CD4-positive, alpha-beta T cell (primary cell): Measurements from ENCODE around the gene MAPK8IP2. TPM values are rescaled to one million over a fixed set of nuclear protein-coding genes. Genes with fewer than 3 reads are reported as not detected.
"Not testable (repeated sequence)": the region's sequence is repeated elsewhere in the genome, so short reads cannot be mapped to it uniquely, and the experiment has no call there.

ENCODE experiments used
- ATAC-seq: fragments of 200-7000 bp; cut with Tn5 transposase; one replicate; pipeline ENCODE4 v1.10.0; 2022; ENCODE audit warnings: mild to moderate bottlenecking; ENCODE audit not compliant: poor library complexity
- CTCF ChIA-PET: fragments of 350-600 bp; sonication (Branson Sonifier 250); formaldehyde crosslinking; loops from one replicate; lab custom pipeline; 2021; ENCODE audit warnings: antibody characterized with exemption, inconsistent platforms; lab: Charles Lee
- POLR2A ChIA-PET: fragments of 350-600 bp; sonication (Branson Sonifier 250); formaldehyde crosslinking; loops from one replicate; lab custom pipeline; 2021; ENCODE audit warnings: antibody characterized with exemption, inconsistent platforms; lab: Charles Lee
- DNase-seq, 14 experiments: peaks; one replicate each; pipeline ENCODE4 v3.0.0-alpha.2; 2013 to 2020; ENCODE audit warnings: mixed read lengths in 2 of 14
- H3K27ac ChIP-seq, 2 donors: one replicate each; pipeline versions ENCODE4 v1.5.1 to v1.7.0; 2013; ENCODE audit warnings: low read length in 2 of 2, low read depth in 1 of 2, mild to moderate bottlenecking in 1 of 2
- H3K27me3 ChIP-seq, 2 experiments: 1 replicate in 1 of 2; 2 replicates in 1 of 2; pipeline versions ENCODE4 v1.6.1 to v1.7.0; 2013; ENCODE audit warnings: low read length in 2 of 2, control low read depth in 1 of 2, mild to moderate bottlenecking in 1 of 2, moderate library complexity in 1 of 2; ENCODE audit not compliant: insufficient read depth in 2 of 2, control insufficient read depth in 1 of 2
- H3K36me3 ChIP-seq: one replicate; pipeline ENCODE4 v1.6.1; 2013; ENCODE audit warnings: low read length, control low read depth; ENCODE audit not compliant: insufficient read depth
- H3K4me1 ChIP-seq: one replicate; pipeline ENCODE4 v1.6.1; 2013; ENCODE audit warnings: low read length, control low read depth; ENCODE audit not compliant: insufficient read depth
- H3K4me3 ChIP-seq: one replicate; pipeline ENCODE4 v1.5.1; 2013; ENCODE audit warnings: mild to moderate bottlenecking, low read length, moderate library complexity
- H3K9me3 ChIP-seq, 2 experiments: 1 replicate in 1 of 2; 2 replicates in 1 of 2; pipeline versions ENCODE4 v1.6.1 to v1.7.0; 2013; ENCODE audit warnings: low read length in 2 of 2, mild to moderate bottlenecking in 2 of 2, control low read depth in 1 of 2, moderate library complexity in 1 of 2; ENCODE audit not compliant: control insufficient read depth in 1 of 2, insufficient read depth in 1 of 2
- H3K27ac Mint-ChIP-seq: one replicate; pipeline ENCODE4 v1.8.0; 2020; ENCODE audit warnings: mixed read lengths
- H3K27me3 Mint-ChIP-seq: one replicate; pipeline ENCODE4 v1.8.0; 2021; ENCODE audit warnings: mixed read lengths
- H3K36me3 Mint-ChIP-seq: one replicate; pipeline ENCODE4 v1.8.0; 2021; ENCODE audit warnings: low read depth, mixed read lengths
- H3K4me1 Mint-ChIP-seq: one replicate; pipeline ENCODE4 v1.8.0; 2021; ENCODE audit warnings: low read depth, mixed read lengths
- H3K4me3 Mint-ChIP-seq: one replicate; pipeline ENCODE4 v1.8.0; 2020; ENCODE audit warnings: mild to moderate bottlenecking, mixed read lengths
- H3K9me3 Mint-ChIP-seq: one replicate; pipeline ENCODE4 v1.8.0; 2020; ENCODE audit warnings: mixed read lengths
- CTCF ChIP-seq: fragments of 200-600 bp; IDR thresholded peaks from one replicate; pipeline ENCODE4 v1.8.0; 2022; ENCODE audit warnings: antibody characterized with exemption, mild to moderate bottlenecking
- intact Hi-C, 2 experiments: fragments of 100-400 bp; cut with DNase I in 1 of 2; cut with micrococcal nuclease in 1 of 2; formaldehyde crosslinking; loops; one replicate each; pipeline versions ENCODE4 v1.15.1 to v1.9.0; 2023 to 2025; cut with DNase I, micrococcal nuclease
- total RNA-seq, 174 experiments: library from RNA in 2 of 174; stranded (reverse) in 2 of 174; gene quantifications; one replicate each; pipeline ENCODE4 v1.2.3 and lab custom pipeline; 2021 to 2026

The MAPK8IP2 gene
- total RNA-seq, 2 experiments from 2014 or later, result 0.31 to 0.52 TPM

GRCh38 chr22:50633086-50633485 is 32.5 kb downstream of the MAPK8IP2 start:
- Histone ChIP-seq H3K36me3 (no peaks in the 10 kb centered on the region), H3K27me3 (no peaks in the 10 kb centered on the region), H3K4me1 (peaks cover 9% of the 10 kb centered on the region), H3K4me3 (no peak overlapping the region), H3K27ac (no peak overlapping the region), H3K9me3 (no peaks in the 10 kb centered on the region)
- Mint-ChIP-seq H3K4me3 (no peak overlapping the region), H3K36me3 (peaks cover 3% of the 10 kb centered on the region), H3K27ac (no peak overlapping the region), H3K27me3 (no peaks in the 10 kb centered on the region), H3K9me3 (no peaks in the 10 kb centered on the region), H3K4me1 (peaks cover 25% of the 10 kb centered on the region)
- ChIA-PET CTCF (interaction anchor here (1.3 kb wide), 1 partner anchor 13 kb away, joined by 6 read pairs; no protein-coding TSS in a partner anchor), POLR2A (no interaction called here)
- no peak for DNase-seq
- TF ChIP-seq CTCF, result no peak
- no peak for ATAC-seq
- intact Hi-C loops, result no loop called here

DNA sequence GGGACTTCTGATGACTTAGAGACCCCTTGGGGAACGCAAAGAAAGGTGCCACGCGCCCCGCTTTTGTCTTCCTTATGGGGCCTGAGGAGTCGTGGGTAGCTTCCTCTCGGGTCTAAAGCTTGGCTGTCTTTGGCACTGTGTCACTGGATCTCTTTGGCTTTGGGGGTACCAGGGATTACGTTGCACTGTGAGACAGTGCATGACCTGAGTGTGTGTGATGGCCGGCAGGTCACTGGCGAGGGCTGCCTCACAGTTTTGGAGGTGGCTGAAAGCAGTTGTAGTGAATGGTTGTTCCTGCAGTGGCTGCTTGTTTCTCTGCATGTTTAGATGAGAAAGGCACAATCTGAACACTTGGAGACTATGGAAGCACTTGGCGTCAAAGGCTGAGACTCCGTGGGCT is 33.2 kb downstream of the MAPK8IP2 start:
- CTCF ChIA-PET, result interaction anchor here (1.3 kb wide), 1 partner anchor 13 kb away, joined by 6 read pairs; no protein-coding TSS in a partner anchor
- no peaks in the 10 kb centered on the region for H3K27me3 Mint-ChIP-seq
- POLR2A ChIA-PET, result no interaction called here
- Histone ChIP-seq H3K4me1 (peaks cover 3% of the 10 kb centered on the region), H3K27me3 (no peaks in the 10 kb centered on the region), H3K9me3 (no peaks in the 10 kb centered on the region), H3K27ac (no peak overlapping the region), H3K36me3 (no peaks in the 10 kb centered on the region), H3K4me3 (no peak overlapping the region)
- peaks cover 19% of the 10 kb centered on the region for H3K4me1 Mint-ChIP-seq
- H3K27ac Mint-ChIP-seq, result no peak overlapping the region
- intact Hi-C loops, result no loop called here
- no peak for TF ChIP-seq CTCF
- H3K36me3 Mint-ChIP-seq, result no peaks in the 10 kb centered on the region
- H3K4me3 Mint-ChIP-seq, result no peak overlapping the region
- no peak for ATAC-seq
- H3K9me3 Mint-ChIP-seq, result no peaks in the 10 kb centered on the region
- DNase-seq, result no peak

DNA sequence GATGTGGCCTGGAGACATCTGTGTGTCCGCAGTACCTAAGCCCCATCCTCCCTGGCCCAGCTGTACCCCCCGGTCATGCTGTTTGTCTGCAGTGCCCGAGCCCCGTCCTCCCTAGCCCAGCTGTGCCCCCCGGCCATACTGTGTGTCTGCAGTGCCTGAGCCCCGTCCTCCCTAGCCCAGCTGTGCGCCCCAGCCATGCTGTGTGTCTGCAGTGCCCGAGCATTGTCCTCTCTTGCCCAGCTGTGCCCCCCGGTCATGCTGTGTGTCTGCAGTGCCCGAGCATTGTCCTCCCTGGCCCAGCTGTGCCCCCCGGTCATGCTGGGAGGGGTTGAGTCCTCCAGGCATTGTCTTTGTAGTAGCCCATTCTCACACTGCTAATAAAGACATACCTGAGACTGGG is 35.0 kb downstream of the MAPK8IP2 start:
- H3K4me3 ChIP-seq, result no peak overlapping the region
- H3K27me3 Mint-ChIP-seq, result no peaks in the 10 kb centered on the region
- no peaks in the 10 kb centered on the region for H3K4me1 ChIP-seq
- no peaks in the 10 kb centered on the region for H3K27me3 ChIP-seq
- no peak overlapping the region for H3K27ac Mint-ChIP-seq
- TF ChIP-seq CTCF, result no peak
- no peaks in the 10 kb centered on the region for H3K36me3 ChIP-seq
- H3K27ac ChIP-seq, result no peak overlapping the region
- ATAC-seq (no peak), DNase-seq (no peak)
- no peaks in the 10 kb centered on the region for H3K9me3 ChIP-seq
- ChIA-PET CTCF (no interaction called here), POLR2A (no interaction called here)
- no peaks in the 10 kb centered on the region for H3K36me3 Mint-ChIP-seq
- H3K4me3 Mint-ChIP-seq, result no peak overlapping the region
- intact Hi-C loops, result no loop called here
- H3K4me1 Mint-ChIP-seq, result peaks cover 5% of the 10 kb centered on the region
- no peaks in the 10 kb centered on the region for H3K9me3 Mint-ChIP-seq

- H3K27ac Mint-ChIP-seq, H3K27ac ChIP-seq, H3K9me3 ChIP-seq, H3K4me1 ChIP-seq, intact Hi-C loops, ATAC-seq, POLR2A ChIA-PET, H3K36me3 Mint-ChIP-seq, H3K9me3 Mint-ChIP-seq, CTCF ChIA-PET, H3K4me3 ChIP-seq, H3K4me1 Mint-ChIP-seq, H3K4me3 Mint-ChIP-seq, H3K27me3 Mint-ChIP-seq, DNase-seq, H3K36me3 ChIP-seq: not testable (repeated sequence)
- H3K27me3 ChIP-seq, result peaks cover 20 to 25% of the 10 kb centered on the region in 2 experiments
Observed at GRCh38 chr22:50640296-50640695, 39.7 kb downstream of the MAPK8IP2 start.
